Measurements from ENCODE around the gene ZFPM1.
A peak's percentile ranks its signal among the peaks of the same experiment; 100 is the strongest.

ZFPM1 gene

GRCh38 chr16:88582912-88583575 lies 130.0 kb downstream of the ZFPM1 start:
- Histone ChIP-seq H2AFZ (ENCODE audit: insufficient read depth, low read length, poor library complexity) (no peak overlapping the region), H3K4me1 (ENCODE audit: control insufficient read depth in 1 of 2, insufficient read depth in 2 of 2, low read length in 2 of 2) (no peaks in the 10 kb centered on the region), H2BK5ac (ENCODE audit: low read depth, low read length, poor library complexity) (no peak overlapping the region), H3K9ac (ENCODE audit: low read length) (no peak overlapping the region), H2AK5ac (ENCODE audit: low read length) (no peak overlapping the region), H3K4ac (ENCODE audit: low read depth, low read length) (no peak overlapping the region), H3K18ac (ENCODE audit: low read length) (no peak overlapping the region), H2BK12ac (ENCODE audit: low read length) (no peak overlapping the region), H4K8ac (ENCODE audit: low read depth, low read length) (no peak overlapping the region), H3K14ac (ENCODE audit: low read length) (no peak overlapping the region), H3K27ac (ENCODE audit: low read depth, low read length) (no peak overlapping the region), H3K4me3 (ENCODE audit: low read depth, low read length) (no peak overlapping the region), H3K23ac (ENCODE audit: low read length) (no peak overlapping the region), H2BK120ac (ENCODE audit: insufficient read depth, low read length, poor library complexity) (no peak overlapping the region), H4K12ac (ENCODE audit: low read depth, low read length) (no peak overlapping the region), H3K79me1 (ENCODE audit: low read length) (no peaks in the 10 kb centered on the region), H3K79me2 (ENCODE audit: control insufficient read depth, insufficient read depth, low read length, poor library complexity) (no peaks in the 10 kb centered on the region), H3K4me2 (ENCODE audit: low read length) (no peak overlapping the region), H4K91ac (ENCODE audit: low read depth, low read length) (no peak overlapping the region), H3K9me3 (ENCODE audit: insufficient read depth, low read depth, low read length) (no peaks in the 10 kb centered on the region), H3K27me3 (ENCODE audit: insufficient read depth, low read length) (no peaks in the 10 kb centered on the region), H3K36me3 (ENCODE audit: control insufficient read depth in 1 of 2, insufficient read depth in 2 of 2, low read length in 2 of 2) (peaks cover 57 to 75% of the 10 kb centered on the region in 2 experiments)
- no CpG with 5 or more reads among the region's 14 CpGs for WGBS (ENCODE audit: extremely low coverage, insufficient coverage, insufficient read length)
- DNase-seq: no peak

GRCh38 chr16:88584676-88585075 lies 131.6 kb downstream of the ZFPM1 start:
- H3K27me3 ChIP-seq (ENCODE audit: insufficient read depth, low read length): no peaks in the 10 kb centered on the region
- H2BK5ac ChIP-seq (ENCODE audit: low read depth, low read length, poor library complexity): no peak overlapping the region
- H3K79me1 ChIP-seq (ENCODE audit: low read length): no peaks in the 10 kb centered on the region
- H3K9ac ChIP-seq (ENCODE audit: low read length): no peak overlapping the region
- no peak overlapping the region for H3K4ac ChIP-seq (ENCODE audit: low read depth, low read length)
- H4K8ac ChIP-seq (ENCODE audit: low read depth, low read length): no peak overlapping the region
- H4K91ac ChIP-seq (ENCODE audit: low read depth, low read length): no peak overlapping the region
- H3K23ac ChIP-seq (ENCODE audit: low read length): no peak overlapping the region
- peaks cover 62 to 73% of the 10 kb centered on the region in 2 experiments for H3K36me3 ChIP-seq (ENCODE audit: control insufficient read depth in 1 of 2, insufficient read depth in 2 of 2, low read length in 2 of 2)
- H2AFZ ChIP-seq (ENCODE audit: insufficient read depth, low read length, poor library complexity): no peak overlapping the region
- no peak overlapping the region for H3K14ac ChIP-seq (ENCODE audit: low read length)
- DNase-seq: no peak
- H3K4me1 ChIP-seq (ENCODE audit: control insufficient read depth in 1 of 2, insufficient read depth in 2 of 2, low read length in 2 of 2): no peaks in the 10 kb centered on the region
- H3K4me2 ChIP-seq (ENCODE audit: low read length): no peak overlapping the region
- no peak overlapping the region for H2BK12ac ChIP-seq (ENCODE audit: low read length)
- no peak overlapping the region for H3K4me3 ChIP-seq (ENCODE audit: low read depth, low read length)
- no peak overlapping the region for H2BK120ac ChIP-seq (ENCODE audit: insufficient read depth, low read length, poor library complexity)
- H2AK5ac ChIP-seq (ENCODE audit: low read length): no peak overlapping the region
- no peak overlapping the region for H4K12ac ChIP-seq (ENCODE audit: low read depth, low read length)
- no peaks in the 10 kb centered on the region for H3K79me2 ChIP-seq (ENCODE audit: control insufficient read depth, insufficient read depth, low read length, poor library complexity)
- H3K18ac ChIP-seq (ENCODE audit: low read length): no peak overlapping the region
- H3K27ac ChIP-seq (ENCODE audit: low read depth, low read length): no peak overlapping the region
- WGBS (ENCODE audit: extremely low coverage, insufficient coverage, insufficient read length): no CpG with 5 or more reads among the region's 6 CpGs
- H3K9me3 ChIP-seq (ENCODE audit: insufficient read depth, low read depth, low read length): no peaks in the 10 kb centered on the region

GRCh38 chr16:88585269-88585668 lies 132.2 kb downstream of the ZFPM1 start:
- no peak overlapping the region for H2BK120ac ChIP-seq (ENCODE audit: insufficient read depth, low read length, poor library complexity)
- no peak overlapping the region for H3K4me2 ChIP-seq (ENCODE audit: low read length)
- H4K91ac ChIP-seq (ENCODE audit: low read depth, low read length): no peak overlapping the region
- H2BK5ac ChIP-seq (ENCODE audit: low read depth, low read length, poor library complexity): no peak overlapping the region
- H2BK12ac ChIP-seq (ENCODE audit: low read length): no peak overlapping the region
- H2AK5ac ChIP-seq (ENCODE audit: low read length): no peak overlapping the region
- DNase-seq: no peak
- H3K27me3 ChIP-seq (ENCODE audit: insufficient read depth, low read length): no peaks in the 10 kb centered on the region
- H3K9ac ChIP-seq (ENCODE audit: low read length): no peak overlapping the region
- H3K4me1 ChIP-seq (ENCODE audit: control insufficient read depth in 1 of 2, insufficient read depth in 2 of 2, low read length in 2 of 2): no peaks in the 10 kb centered on the region
- no peak overlapping the region for H3K23ac ChIP-seq (ENCODE audit: low read length)
- WGBS (ENCODE audit: extremely low coverage, insufficient coverage, insufficient read length): no CpG with 5 or more reads among the region's 8 CpGs
- H3K36me3 ChIP-seq (ENCODE audit: control insufficient read depth in 1 of 2, insufficient read depth in 2 of 2, low read length in 2 of 2): peaks cover 60 to 71% of the 10 kb centered on the region in 2 experiments
- no peak overlapping the region for H4K12ac ChIP-seq (ENCODE audit: low read depth, low read length)
- H3K27ac ChIP-seq (ENCODE audit: low read depth, low read length): no peak overlapping the region
- no peaks in the 10 kb centered on the region for H3K79me1 ChIP-seq (ENCODE audit: low read length)
- no peak overlapping the region for H2AFZ ChIP-seq (ENCODE audit: insufficient read depth, low read length, poor library complexity)
- H4K8ac ChIP-seq (ENCODE audit: low read depth, low read length): no peak overlapping the region
- no peak overlapping the region for H3K4ac ChIP-seq (ENCODE audit: low read depth, low read length)
- no peak overlapping the region for H3K18ac ChIP-seq (ENCODE audit: low read length)
- H3K9me3 ChIP-seq (ENCODE audit: insufficient read depth, low read depth, low read length): no peaks in the 10 kb centered on the region
- no peaks in the 10 kb centered on the region for H3K79me2 ChIP-seq (ENCODE audit: control insufficient read depth, insufficient read depth, low read length, poor library complexity)
- H3K4me3 ChIP-seq (ENCODE audit: low read depth, low read length): no peak overlapping the region
- H3K14ac ChIP-seq (ENCODE audit: low read length): no peak overlapping the region

- H4K12ac ChIP-seq (ENCODE audit: low read depth, low read length): no peak overlapping the region
- H4K8ac ChIP-seq (ENCODE audit: low read depth, low read length): no peak overlapping the region
- no peak overlapping the region for H3K23ac ChIP-seq (ENCODE audit: low read length)
- H3K79me2 ChIP-seq (ENCODE audit: control insufficient read depth, insufficient read depth, low read length, poor library complexity): no peaks in the 10 kb centered on the region
- no peak overlapping the region for H2AFZ ChIP-seq (ENCODE audit: insufficient read depth, low read length, poor library complexity)
- no peaks in the 10 kb centered on the region for H3K79me1 ChIP-seq (ENCODE audit: low read length)
- H3K9me3 ChIP-seq (ENCODE audit: insufficient read depth, low read depth, low read length): no peaks in the 10 kb centered on the region
- no peak overlapping the region for H2BK12ac ChIP-seq (ENCODE audit: low read length)
- peak overlapping the region; percentile 16 for H3K18ac ChIP-seq (ENCODE audit: low read length)
- H4K91ac ChIP-seq (ENCODE audit: low read depth, low read length): no peak overlapping the region
- no peak overlapping the region for H2BK5ac ChIP-seq (ENCODE audit: low read depth, low read length, poor library complexity)
- no CpG with 5 or more reads among the region's 13 CpGs for WGBS (ENCODE audit: extremely low coverage, insufficient coverage, insufficient read length)
- H3K27me3 ChIP-seq (ENCODE audit: insufficient read depth, low read length): no peaks in the 10 kb centered on the region
- H3K36me3 ChIP-seq (ENCODE audit: control insufficient read depth in 1 of 2, insufficient read depth in 2 of 2, low read length in 2 of 2): peaks cover 55 to 66% of the 10 kb centered on the region in 2 experiments
- no peak overlapping the region for H2BK120ac ChIP-seq (ENCODE audit: insufficient read depth, low read length, poor library complexity)
- H3K9ac ChIP-seq (ENCODE audit: low read length): no peak overlapping the region
- no peak overlapping the region for H3K27ac ChIP-seq (ENCODE audit: low read depth, low read length)
- no peak for DNase-seq
- H3K4me3 ChIP-seq (ENCODE audit: low read depth, low read length): no peak overlapping the region
- H3K4ac ChIP-seq (ENCODE audit: low read depth, low read length): no peak overlapping the region
- H3K14ac ChIP-seq (ENCODE audit: low read length): no peak overlapping the region
- H2AK5ac ChIP-seq (ENCODE audit: low read length): no peak overlapping the region
- H3K4me2 ChIP-seq (ENCODE audit: low read length): no peak overlapping the region
- H3K4me1 ChIP-seq (ENCODE audit: control insufficient read depth in 1 of 2, insufficient read depth in 2 of 2, low read length in 2 of 2): no peaks in the 10 kb centered on the region
Measured at GRCh38 chr16:88585927-88586581, 133.0 kb downstream of the ZFPM1 start.

All from trophoblast cell (in vitro differentiated cells and primary cell).